Measurements from ENCODE around the gene WBP1L.

- TF ChIP-seq YY1 (IDR thresholded peaks at IDR 0.05; ENCODE audit: insufficient read depth, insufficient read length) = no peak
- no peak for TF ChIP-seq ZNF274 (IDR thresholded peaks at IDR 0.05; ENCODE audit: low read depth, low read length)
Observed at GRCh38 chr10:102785818-102786217, 42.1 kb downstream of the WBP1L start.

Measured in NT2/D1 (cell line).